CD4-positive, alpha-beta T cell treated with Interleukin-4 for 1 hour (primary cell): ENCODE data around the gene EGLN1.
A peak's percentile ranks its signal among the peaks of the same experiment; 100 is the strongest.
"Not testable (repeated sequence)": the region's sequence is repeated elsewhere in the genome, so short reads cannot be mapped to it uniquely, and the experiment has no call there.

ENCODE experiments used
- DNase-seq, 2 donors: peaks; one replicate each; pipeline ENCODE4 v3.0.0-alpha.2; 2020 to 2022

The EGLN1 gene

DNA sequence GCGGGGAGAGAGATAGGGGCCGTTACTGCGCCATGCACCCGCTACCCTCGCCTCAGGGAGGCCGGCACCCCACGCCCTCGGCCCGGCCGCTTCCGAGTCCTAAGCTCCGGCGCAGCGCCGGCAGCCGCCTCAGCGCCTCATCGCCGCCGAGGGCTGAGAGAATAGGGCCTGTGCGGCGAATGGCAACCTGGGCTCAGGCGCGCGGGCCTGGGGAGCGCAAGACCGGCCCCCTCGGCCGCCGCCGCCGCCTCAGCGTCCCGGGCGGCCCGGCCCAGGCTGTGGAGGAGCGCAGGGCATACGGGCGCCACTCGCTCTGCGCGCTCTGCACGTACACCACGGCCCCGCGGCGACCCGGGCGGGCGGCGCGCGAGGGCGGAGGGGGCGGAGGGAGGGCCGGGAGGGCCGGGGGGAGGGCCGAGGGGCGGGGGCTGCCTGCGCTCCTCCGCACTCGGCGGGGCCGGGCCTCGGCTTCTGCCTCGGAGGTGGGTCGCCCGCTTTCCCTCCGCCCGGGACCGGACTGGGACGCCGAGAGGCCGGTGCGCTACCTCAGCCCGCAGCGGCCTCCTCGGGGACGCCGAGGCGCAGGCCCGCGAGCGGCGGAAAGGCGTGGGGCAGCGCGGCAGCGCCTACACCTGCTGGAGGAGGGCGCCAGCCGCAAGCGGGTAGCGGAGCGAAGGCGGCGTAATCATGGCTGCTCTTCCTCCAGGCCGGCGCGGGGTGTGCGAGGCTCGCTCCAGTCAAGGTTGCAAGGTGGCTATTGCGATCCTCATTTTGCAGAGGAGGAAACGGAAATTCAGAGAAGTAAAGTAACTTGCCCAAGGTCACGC lies at the start of gene EGLN1:
TSS of gene EGLN1 (minus strand) at position 317 of the 827 bp plus-strand sequence. CDS start 399 bp downstream, outside the sequence.
- DNase-seq: peak; percentile 79 to 84

DNA sequence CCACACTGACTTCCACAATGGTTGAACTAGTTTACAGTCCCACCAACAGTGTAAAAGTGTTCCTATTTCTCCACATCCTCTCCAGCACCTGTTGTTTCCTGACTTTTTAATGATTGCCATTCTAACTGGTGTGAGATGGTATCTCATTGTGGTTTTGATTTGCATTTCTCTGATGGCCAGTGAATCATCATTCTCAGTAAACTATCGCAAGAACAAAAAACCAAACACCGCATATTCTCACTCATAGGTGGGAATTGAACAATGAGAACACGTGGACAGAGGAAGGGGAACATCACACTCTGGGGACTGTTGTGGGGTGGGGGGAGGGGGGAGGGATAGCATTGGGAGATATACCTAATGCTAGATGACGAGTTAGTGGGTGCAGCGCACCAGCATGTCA lies 49.4 kb upstream of the EGLN1 start:
- DNase-seq: not testable (repeated sequence)

DNA sequence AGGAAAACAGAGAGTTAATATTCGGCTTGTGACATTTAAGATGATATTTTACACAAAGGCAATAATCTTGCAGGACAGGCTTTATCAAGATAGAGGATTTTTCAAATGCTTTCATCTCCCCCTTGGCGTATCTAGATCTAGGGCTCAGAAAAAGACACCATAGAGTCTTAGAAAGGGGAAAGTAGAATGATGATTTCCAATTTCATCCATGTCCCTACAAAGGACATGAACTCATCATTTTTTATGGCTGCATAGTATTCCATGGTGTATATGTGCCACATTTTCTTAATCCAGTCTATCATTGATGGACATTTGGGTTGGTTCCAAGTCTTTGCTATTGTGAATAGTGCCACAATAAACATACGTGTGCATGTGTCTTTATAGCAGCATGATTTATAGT lies 48.9 kb upstream of the EGLN1 start:
- not testable (repeated sequence) for DNase-seq

DNA sequence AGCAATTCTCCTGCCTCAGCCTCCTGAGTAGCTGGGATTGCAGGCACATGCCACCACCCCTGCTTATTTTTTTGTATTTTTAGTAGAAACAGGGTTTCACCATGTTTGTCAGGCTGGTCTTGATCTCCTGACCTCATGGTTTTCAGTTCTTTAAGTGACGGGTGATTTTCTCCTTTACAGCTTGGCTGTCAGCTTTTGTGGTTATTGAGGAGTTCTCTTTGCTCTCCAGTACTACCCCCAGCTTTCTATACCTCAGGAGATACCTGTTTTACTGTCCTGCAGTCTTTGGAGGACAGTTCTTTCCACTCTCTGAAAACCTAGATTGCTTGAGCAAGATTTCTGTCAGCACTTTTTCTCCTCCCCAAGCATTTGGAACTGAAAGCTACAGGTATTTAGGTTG lies 45.9 kb upstream of the EGLN1 start:
- DNase-seq: no peak

DNA sequence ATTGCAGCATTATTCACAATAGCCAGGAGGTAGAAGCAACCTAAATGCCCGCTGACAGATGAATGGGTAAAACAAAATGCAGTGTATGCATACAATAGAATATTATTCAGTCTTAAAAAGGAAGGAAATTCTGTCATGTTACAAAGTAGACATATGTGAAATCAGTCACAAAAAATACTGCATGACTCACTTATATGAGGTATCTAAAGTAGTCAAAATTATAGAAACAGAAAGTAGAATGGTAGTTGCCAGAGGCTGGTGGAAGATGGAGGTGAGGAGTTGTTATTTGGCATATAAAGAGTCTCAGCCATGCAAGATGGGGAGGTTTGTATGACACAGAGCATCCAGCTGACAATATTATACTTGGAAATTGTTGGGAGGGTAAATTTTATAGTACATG lies 43.0 kb upstream of the EGLN1 start:
- no peak for DNase-seq

DNA sequence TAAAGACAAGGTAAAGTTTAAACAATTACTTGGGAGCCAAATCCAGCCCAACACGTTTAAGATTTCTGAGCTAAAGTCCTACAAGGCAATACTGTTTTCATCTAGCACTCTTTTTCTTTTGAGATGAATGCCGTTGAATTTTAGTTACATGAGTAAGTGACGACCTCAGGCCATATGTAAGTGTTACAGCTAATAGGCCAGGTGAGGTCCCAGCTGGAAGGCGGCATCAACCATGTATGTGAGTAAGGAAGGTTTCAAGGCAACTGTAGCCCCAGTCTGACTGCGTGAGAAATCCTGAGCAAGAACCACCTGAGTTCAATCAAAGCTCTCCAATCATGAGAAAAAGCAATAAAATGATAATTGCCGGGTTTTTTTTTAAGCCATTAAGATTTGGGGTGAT lies 41.5 kb upstream of the EGLN1 start:
- no peak for DNase-seq

DNA sequence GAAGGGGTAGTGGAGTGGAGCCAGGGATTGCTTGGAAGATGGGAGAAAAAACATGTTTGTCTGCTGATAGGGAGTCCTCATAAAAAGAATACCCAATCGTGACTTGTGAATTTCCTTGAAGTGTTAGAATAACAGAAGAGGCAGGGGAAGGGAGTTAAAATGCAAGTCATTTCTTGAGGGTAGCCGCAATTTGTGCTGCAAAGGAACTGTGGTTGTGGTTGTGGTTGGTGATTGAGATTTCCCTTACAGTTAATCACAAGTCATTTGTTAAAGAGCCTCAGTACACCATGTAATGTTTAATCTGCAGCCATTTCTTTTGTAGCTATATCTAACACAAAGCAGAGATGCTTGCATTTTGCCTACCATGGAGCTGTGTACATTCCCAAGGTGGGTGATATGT lies 38.5 kb upstream of the EGLN1 start:
- DNase-seq: peak; percentile 60 to 73

DNA sequence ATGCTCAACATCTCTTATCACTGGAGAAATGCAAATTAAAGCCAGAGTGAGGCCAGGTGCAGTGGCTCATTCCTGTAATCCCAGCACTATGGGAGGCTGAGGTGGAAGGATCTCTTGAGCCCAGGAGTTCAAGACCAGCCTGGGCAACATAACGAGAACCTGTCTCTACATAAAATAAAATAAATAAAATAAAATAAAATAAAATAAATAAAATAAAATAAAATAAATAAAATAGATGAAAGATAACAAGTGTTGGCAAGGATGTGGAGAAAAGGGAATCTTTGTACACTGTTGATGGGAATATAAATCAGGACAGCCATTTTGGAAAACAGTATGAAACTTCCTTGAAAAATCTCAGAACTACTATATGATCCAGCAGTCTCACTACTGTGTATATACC lies 37.4 kb upstream of the EGLN1 start:
- not testable (repeated sequence) for DNase-seq

DNA sequence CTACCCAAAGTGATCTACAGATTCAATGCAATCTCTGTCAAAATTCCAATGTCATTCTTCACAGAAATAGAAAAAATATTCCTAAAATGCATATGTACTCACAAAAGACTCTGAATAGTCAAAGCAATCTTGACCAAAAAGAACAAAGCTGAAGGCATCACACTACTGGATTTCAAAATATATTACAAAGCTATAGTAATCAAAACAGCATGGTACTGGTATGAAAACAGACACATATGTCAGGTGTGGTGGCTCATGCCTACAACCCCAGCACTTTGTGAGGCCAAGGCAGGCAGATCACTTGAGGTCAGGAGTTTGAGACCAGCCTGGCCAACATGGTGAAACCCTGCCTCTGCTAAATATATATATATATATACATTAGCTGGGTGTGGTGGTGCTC lies 35.9 kb upstream of the EGLN1 start:
- not testable (repeated sequence) for DNase-seq

DNA sequence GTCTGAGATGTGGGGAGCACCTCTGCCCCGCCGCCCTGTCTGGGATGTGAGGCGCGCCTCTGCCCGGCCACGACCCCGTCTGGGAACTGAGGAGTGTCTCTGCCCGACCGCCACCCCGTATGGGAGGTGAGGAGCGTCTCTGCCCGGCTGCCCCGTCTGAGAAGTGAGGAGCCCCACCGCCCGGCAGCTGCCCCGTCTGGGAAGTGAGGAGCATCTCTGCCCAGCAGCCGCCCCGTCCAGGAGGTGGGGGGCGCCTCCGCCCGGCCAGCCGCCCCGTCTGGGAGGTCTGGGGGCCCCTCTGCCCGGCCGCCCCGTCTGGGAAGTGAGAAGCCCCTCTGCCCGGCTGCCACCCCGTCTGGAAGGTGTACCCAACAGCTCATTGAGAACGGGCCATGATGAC lies 32.0 kb upstream of the EGLN1 start:
- DNase-seq: not testable (repeated sequence)

DNA sequence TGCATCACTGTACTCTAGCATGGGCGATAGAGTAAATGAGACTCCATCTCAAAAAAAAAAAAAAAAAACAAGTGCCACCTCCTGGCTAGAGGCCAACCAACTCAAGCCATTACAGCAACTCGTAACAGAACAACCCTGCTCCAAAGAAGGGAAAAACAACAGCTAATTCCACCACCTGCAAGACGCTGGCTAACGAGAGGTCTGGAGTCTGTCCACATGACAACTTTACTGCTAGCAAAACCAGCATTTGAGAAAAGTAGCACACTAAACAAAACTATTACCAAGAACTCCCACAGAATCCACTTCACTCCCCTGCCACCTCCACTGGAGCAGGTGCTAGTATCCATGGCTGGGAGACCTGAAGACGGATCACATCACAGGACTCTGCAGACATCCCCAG lies 24.1 kb upstream of the EGLN1 start:
- DNase-seq: no peak

DNA sequence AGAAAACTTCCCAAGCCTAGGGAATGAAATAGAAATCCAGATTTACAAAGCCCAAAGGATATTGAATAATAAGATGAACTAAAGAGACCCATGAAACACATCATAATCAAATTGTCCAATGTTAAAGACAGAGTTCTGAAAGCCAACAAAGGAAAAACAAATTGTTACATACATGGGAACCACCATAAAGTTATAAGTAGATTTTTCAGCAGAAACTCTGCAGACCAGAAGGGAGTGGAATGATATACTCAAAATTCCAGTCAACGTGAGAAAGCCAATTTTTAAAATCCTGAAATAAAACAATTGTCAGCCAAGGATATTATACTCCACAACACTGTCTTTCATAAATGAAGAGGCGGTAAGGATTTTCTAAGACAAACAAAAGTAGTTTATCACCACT lies 22.0 kb upstream of the EGLN1 start:
- no peak for DNase-seq

DNA sequence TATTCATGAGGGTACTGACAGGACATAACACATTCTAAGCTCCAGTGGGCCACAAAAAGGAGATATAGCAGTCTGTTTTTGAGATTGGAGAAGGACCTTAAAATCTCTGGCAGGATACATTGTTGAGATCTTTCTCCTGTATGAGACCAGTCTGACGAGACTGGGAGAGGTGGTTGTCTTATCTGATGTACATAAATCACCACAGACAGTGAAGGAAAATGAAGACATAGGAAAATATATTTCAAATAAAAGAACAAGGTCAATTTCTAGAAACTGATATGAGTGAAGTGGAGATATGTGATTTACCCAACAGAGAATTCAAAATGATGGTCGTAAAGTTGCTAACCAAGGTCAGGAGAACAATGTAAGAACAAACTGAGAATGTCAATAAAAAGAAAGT lies 21.3 kb upstream of the EGLN1 start:
- no peak for DNase-seq

DNA sequence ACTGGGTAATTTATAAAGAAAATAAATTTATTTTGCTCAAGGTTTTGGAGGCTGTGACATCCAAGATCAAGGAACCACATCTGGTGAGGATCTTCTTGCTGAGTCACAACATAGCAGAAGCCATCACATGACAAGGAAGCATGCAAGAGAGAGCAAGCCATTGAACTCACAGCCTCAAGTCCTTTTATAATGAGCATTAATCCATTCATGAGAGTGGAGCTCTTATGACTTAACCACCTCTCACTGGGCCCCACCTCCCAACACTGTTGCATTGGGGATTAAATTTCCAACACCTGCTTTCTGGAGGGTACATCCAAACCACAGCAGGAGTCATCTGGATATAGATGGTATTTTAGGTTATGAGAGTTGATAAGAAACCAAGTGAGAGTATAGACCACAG lies 20.6 kb upstream of the EGLN1 start:
- DNase-seq: no peak

DNA sequence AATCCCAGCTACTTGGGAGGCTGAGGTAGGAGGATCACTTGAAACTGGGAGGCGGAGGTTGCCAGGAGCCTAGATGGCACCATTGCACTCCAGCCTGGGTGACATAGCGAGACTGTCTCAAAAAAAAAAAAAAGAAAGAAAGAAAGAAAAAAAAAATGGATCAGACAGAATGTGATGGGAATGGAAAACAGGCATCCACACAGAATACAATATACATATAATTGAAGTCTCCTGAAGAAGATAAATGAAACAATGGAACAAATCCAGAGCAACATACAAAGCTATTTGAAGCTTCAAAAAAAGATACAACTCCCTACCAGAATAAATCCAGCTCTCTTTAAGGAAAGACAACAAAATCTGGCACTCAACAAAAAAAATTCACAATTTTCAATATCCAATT lies 10.9 kb upstream of the EGLN1 start:
- DNase-seq: no peak

DNA sequence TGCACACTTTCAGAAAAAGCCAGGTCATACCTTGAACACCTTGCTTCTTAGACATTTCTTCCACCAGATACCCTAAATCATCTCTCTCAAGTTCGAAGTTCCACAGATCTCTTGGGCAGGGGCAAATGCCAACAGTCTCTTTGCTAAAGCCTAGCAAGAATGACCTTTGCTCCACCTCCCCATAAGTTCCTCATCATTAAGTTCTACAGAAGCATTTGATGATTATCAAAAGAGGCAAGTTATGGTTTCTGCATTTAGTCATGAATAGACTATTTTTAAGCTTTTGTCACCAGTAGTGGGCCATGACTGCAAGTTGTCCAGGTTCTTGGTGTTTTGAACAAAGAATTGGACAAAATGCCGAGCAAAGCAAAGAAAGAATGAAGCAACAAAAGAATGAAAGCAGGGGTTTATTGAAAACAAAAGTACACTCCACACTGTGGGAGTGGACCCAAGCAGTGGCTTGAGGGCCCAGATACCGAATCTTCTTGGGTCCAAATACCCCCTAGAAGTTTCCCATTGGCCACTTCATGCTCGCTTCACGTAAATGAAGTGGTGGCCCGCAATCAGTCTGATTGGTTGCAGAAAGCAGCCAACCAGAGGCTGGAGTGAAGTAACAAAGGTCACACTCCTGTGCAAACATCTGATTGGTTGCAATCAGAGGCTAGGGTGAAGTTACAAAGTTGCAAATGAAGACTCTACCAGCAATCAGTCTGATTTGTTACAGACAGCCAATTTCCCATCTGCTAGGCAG lies 9.8 kb upstream of the EGLN1 start:
- no peak for DNase-seq

DNA sequence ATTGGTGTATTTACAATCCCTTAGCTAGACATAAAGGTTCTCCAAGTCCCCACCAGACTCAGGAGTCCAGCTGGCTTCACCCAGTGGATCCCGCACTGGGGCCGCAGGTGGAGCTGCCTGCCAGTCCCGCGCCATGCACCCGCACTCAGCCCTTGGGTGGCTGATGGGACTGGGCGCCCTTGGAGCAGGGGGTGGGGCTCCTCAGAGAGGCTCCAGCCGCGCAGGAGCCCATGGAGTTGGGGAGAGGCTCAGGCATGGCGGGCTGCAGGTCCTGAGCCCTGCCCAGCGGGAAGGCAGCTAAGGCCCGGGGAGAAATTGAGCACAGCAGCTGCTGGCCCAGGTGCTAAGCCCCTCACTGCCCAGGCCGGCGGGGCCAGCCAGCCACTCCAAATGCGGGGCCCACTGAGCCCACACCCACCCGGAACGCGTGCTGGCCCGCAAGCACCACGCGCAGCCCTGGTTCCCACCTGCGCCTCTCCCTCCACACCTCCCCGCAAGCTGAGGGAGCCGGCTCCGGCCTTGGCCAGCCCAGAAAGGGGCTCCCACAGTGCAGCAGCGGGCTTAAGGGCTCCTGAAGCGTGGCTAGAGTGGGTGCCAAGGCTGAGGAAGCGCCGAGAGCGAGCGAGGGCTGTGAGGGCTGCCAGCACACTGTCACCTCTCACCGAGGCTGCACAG lies 8.7 kb upstream of the EGLN1 start:
- DNase-seq: not testable (repeated sequence)

DNA sequence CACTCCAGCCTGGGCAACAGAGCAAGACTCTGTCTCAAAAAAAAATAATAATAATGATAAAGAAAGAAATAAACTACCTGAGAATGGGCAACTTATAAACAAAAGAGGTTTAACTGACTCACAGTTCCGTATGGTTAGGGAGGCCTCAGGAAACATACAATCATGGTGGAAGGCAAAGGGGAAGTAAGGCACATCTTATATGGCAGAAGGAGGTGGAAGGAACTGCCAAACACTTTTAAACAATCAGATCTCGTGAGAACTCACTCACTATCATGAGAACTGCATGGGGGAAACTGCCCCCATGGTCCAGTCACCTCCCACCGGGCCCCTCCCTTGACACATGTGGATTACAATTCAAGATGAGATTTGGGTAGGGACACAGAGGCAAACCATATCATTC lies 6.3 kb upstream of the EGLN1 start:
- no peak for DNase-seq

DNA sequence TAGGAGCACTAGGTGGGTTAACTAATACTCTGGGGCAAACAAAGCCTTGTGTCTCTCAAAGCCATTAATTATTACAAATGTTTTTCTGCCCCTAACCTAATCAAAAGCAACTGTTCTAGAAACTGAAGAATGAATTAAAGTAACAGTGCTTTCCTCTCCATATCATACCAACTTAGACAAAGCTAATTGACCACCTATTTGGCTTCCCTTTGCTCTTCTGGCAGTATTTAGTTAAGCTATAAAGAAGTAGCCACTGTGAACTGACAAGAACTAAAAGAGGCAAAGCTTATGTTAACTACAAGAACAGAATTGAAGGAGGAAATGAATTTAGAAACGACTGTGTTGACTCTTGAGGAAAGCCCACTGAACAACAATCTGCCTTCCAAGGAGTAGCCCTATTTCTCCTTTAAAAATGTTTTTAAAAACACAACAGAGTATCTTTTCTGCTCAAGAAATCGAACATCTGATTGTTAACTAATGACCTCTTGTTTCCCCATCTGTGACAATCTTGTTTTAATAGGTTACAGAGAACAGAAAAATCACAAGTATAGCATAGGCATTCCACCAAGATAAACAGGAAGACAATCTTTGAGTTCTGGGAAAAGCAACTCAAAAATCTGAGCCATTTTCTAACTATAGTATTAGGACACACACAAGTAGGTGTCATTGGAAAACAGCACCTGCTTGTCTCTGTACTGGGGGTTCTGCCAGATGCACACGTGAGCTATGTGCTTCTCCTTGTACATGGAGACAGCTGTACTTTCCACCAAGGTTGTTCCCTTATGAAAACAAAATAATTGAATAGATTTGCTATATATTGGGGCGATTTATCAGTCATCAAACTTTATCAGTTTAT lies 3.1 kb upstream of the EGLN1 start:
- no peak for DNase-seq

DNA sequence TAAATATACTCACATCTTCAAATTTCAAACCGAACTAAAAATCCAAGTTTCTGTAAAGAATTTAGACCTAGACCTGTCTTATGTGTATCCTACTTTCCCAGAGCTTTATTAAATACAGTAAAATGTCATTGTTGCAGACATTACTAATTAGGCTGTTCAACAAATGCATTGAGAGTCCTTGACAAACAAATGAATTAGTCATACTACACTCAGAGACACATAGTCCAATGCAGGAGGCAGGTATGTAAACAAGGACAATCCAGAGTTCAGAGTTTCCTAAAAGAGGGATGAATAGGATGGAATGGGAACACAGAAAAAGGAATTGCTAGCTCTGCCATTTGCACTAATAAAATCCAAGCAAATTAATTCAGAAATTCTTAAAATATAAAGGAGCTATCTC lies 1.6 kb upstream of the EGLN1 start:
- DNase-seq: no peak

DNA sequence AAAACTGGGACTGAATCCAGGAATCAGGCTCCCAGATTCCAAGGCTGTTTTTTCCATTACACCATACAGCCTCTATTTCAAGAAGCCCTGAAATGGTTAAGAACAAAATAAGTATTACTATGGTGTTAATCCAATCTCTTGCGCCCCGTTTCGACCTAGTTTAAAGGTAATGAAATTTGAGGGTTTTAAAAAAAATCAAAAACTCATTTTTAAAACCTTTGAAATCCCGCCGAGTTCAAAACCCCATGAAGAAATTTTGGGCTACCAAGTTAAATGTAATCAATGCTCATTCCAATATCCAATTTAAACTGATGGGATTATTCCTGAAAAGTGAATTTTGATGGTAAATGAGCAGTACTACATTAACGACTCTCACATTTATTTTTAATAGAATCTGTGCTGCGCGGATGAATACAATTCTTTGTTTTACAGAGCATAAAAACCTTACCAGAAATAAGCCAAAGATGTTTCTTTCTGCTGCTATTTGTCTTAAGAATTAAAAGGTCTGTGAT lies 767 bp upstream of the EGLN1 start:
- peak in 1 of 2 donors; percentile 8 for DNase-seq

DNA sequence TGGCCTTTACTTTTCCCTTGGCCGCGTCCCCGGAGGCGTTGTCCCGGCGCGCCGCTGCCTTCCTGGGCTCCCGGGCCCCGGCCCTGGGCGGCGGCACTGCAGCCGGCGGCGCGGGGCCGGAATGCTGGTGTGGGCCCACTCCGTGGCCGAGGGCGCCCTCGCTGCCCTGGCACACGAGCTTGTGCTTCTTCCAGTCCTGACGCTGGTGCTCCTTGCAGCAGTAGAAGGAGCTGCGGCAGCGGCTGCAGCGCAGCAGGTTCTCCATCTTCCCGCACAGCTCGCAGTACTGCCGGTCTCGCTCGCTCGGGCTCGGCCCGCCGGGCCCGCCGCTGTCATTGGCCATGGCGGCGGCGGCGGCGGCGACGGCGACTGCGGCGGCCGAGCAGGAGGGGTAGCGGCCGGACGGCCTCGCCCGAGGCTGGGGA lies 529 bp downstream of the EGLN1 start:
- DNase-seq: peak; percentile 35 to 47
